ENCODE measurements around the gene ZSWIM7. TPM values are rescaled to one million over a fixed set of nuclear protein-coding genes. Genes with fewer than 3 reads are reported as not detected.
A peak's percentile ranks its signal among the peaks of the same experiment; 100 is the strongest.

Gene ZSWIM7
- total RNA-seq, 2 experiments from 2014 or later, result 27.2 to 33.2 TPM

DNA sequence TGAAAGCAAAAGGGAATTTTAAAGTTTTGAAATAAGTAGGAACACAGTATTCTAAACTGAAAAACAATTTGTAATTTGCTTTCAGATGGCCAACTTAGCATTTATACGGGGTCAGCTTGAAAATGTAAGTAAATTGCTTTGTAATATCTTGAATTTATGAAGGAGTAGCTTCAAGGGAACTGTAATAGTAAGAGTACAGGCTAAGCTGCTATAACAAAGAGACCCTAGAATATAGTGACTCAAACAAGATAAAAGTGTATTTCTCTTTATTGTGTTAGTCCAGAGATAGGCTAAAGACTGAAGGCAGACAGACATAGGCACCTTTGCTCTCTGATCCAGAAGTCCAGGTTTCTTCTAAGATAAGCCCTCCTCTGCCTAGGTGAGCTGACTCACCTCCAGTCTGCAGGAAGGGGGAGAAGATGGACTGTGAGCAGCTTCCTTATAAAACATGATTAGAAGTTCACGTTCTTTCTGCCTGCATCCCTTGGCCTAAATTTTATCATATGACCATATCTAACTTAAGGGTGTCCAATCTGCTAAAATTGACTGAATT is 3.3 kb upstream of the ZSWIM7 start:
- Histone ChIP-seq H3K9me3 (ENCODE audit: low read length) (peaks cover 18% of the 10 kb centered on the region), H3K9me2 (ENCODE audit: insufficient read depth, low read length) (no peaks in the 10 kb centered on the region), H3K27ac (ENCODE audit: low read depth, low read length, poor library complexity, severe bottlenecking) (no peak overlapping the region), H3K36me3 (ENCODE audit: insufficient read depth, low read length) (peaks cover 77% of the 10 kb centered on the region), H3K4me2 (ENCODE audit: low read length) (no peak overlapping the region), H3K4me3 (ENCODE audit: low read depth, low read length, poor library complexity, severe bottlenecking) (no peak overlapping the region), H2AFZ (ENCODE audit: low read length) (no peak overlapping the region), H3K79me2 (ENCODE audit: insufficient read depth, low read depth, low read length) (peaks cover 30% of the 10 kb centered on the region), H4K20me1 (ENCODE audit: insufficient read depth, low read length) (peaks cover 9% of the 10 kb centered on the region; the same call in 1 of the 2 replicates), H3K4me1 (ENCODE audit: insufficient read depth, low read length, poor library complexity, severe bottlenecking) (peaks cover 14% of the 10 kb centered on the region)
- TF ChIP-seq, protein P1, sequence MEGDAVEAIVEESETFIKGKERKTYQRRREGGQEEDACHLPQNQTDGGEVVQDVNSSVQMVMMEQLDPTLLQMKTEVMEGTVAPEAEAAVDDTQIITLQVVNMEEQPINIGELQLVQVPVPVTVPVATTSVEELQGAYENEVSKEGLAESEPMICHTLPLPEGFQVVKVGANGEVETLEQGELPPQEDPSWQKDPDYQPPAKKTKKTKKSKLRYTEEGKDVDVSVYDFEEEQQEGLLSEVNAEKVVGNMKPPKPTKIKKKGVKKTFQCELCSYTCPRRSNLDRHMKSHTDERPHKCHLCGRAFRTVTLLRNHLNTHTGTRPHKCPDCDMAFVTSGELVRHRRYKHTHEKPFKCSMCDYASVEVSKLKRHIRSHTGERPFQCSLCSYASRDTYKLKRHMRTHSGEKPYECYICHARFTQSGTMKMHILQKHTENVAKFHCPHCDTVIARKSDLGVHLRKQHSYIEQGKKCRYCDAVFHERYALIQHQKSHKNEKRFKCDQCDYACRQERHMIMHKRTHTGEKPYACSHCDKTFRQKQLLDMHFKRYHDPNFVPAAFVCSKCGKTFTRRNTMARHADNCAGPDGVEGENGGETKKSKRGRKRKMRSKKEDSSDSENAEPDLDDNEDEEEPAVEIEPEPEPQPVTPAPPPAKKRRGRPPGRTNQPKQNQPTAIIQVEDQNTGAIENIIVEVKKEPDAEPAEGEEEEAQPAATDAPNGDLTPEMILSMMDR (conservative IDR thresholded peaks at IDR 0.05; ENCODE audit: low read length), result no peak
- no peak for TF ChIP-seq EZH2phosphoT487 (IDR thresholded peaks at IDR 0.05; ENCODE audit: borderline replicate concordance, low read depth, low read length)
- no peak for DNase-seq (ENCODE audit: low spot score)
- ChIA-PET POLR2A (interaction anchor here (0.7 kb wide), 1 partner anchor 210 kb away, joined by 3 read pairs; no protein-coding TSS in a partner anchor), CTCF (ENCODE audit: unreplicated experiment) (no interaction called here)
- no TSS peak for BruUV-seq (replicated peaks)
- intact Hi-C loops (cut with micrococcal nuclease; ENCODE audit: unreplicated experiment), result no loop called here

DNA sequence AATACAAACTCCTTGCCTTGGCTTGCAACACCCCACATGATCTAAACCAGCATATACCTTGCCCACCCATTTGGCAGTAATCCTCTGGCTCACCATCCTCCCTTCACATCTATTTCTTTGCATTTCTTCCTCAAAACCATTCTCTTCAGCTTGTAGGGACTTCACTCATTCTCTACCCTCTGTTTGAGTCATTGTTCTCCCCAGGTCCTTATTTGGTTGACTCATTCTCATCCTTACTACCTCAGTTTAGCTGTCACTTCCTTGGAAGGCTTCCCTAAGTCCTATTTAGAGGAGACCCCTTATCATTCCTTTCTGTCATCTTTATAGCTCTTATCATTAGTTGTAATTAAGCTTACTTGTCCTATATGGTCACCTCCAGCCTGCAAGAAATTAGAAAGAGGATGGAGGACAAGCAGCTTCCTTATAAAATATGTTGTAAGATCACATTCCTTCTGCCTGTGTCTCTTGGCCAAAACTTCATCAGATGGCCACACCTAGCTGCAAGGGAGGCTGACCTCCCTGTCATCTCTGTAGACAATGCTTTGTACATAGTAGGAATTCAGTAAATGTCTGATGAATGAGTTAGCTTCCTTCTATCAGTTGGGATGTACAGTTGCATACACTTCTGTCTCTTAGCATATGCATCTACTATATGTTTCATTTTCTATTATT is 1.9 kb upstream of the ZSWIM7 start:
- peak; percentile 16 for DNase-seq (ENCODE audit: low spot score)
- Histone ChIP-seq H3K4me1 (ENCODE audit: insufficient read depth, low read length, poor library complexity, severe bottlenecking) (peaks cover 14% of the 10 kb centered on the region), H2AFZ (ENCODE audit: low read length) (no peak overlapping the region), H4K20me1 (ENCODE audit: insufficient read depth, low read length) (peaks cover 9% of the 10 kb centered on the region; the same call in 1 of the 2 replicates), H3K9me2 (ENCODE audit: insufficient read depth, low read length) (no peaks in the 10 kb centered on the region), H3K79me2 (ENCODE audit: insufficient read depth, low read depth, low read length) (peaks cover 30% of the 10 kb centered on the region), H3K27ac (ENCODE audit: low read depth, low read length, poor library complexity, severe bottlenecking) (no peak overlapping the region), H3K4me2 (ENCODE audit: low read length) (peak overlapping the region; percentile 88), H3K4me3 (ENCODE audit: low read depth, low read length, poor library complexity, severe bottlenecking) (peak overlapping the region; percentile 94), H3K9me3 (ENCODE audit: low read length) (peaks cover 18% of the 10 kb centered on the region), H3K36me3 (ENCODE audit: insufficient read depth, low read length) (peaks cover 72% of the 10 kb centered on the region)
- intact Hi-C loops (cut with micrococcal nuclease; ENCODE audit: unreplicated experiment), result no loop called here
- BruUV-seq (replicated peaks), result no TSS peak
- ChIA-PET CTCF (ENCODE audit: unreplicated experiment) (no interaction called here), POLR2A (interaction anchor here (0.5 to 1.5 kb wide), 5 partner anchors 8 to 81 kb away, joined by 3 to 4 read pairs (median 3); no protein-coding TSS in a partner anchor)
- TF ChIP-seq, protein P1 (conservative IDR thresholded peaks at IDR 0.05; ENCODE audit: low read length), result no peak
- TF ChIP-seq EZH2phosphoT487 (IDR thresholded peaks at IDR 0.05; ENCODE audit: borderline replicate concordance, low read depth, low read length), result no peak
